IMR-90 (cell line): ENCODE data around the gene TSG101.

Experiments
- BHLHE40 ChIP-seq: fragments of 150-350 bp; IDR thresholded peaks from 2 replicates; pipeline ENCODE4 v1.6.1; 2016; ENCODE audit warnings: mild to moderate bottlenecking, low read depth, low read length
- CEBPB ChIP-seq: IDR thresholded peaks from 2 replicates; pipeline ENCODE4 v1.6.1; 2012; ENCODE audit warnings: low read depth, low read length, improper control_type of control experiment
- CHD1 ChIP-seq: IDR thresholded peaks from 2 replicates; pipeline ENCODE4 v1.6.1; 2012; ENCODE audit warnings: low read depth, low read length, improper control_type of control experiment
- MAZ ChIP-seq: IDR thresholded peaks from 2 replicates; pipeline ENCODE4 v1.6.1; 2012; ENCODE audit warnings: low read depth, mild to moderate bottlenecking, low read length, improper control_type of control experiment, moderate library complexity, borderline replicate concordance
- MXI1 ChIP-seq: IDR thresholded peaks from 2 replicates; pipeline ENCODE4 v1.6.1; 2012; ENCODE audit warnings: low read depth, mild to moderate bottlenecking, low read length, moderate library complexity, borderline replicate concordance
- NFE2L2 ChIP-seq: fragments of 150-350 bp; IDR thresholded peaks from 2 replicates; pipeline ENCODE4 v1.6.1; 2016; ENCODE audit warnings: low read depth, mild to moderate bottlenecking, low read length
- POLR2A ChIP-seq: IDR thresholded peaks from 2 replicates; pipeline ENCODE4 v1.6.1; 2012; ENCODE audit warnings: mild to moderate bottlenecking, low read depth, low read length
- RAD21 ChIP-seq: IDR thresholded peaks from 2 replicates; pipeline ENCODE4 v1.6.1; 2012; ENCODE audit warnings: low read length, improper control_type of control experiment
- SMC3 ChIP-seq: fragments of 150-350 bp; IDR thresholded peaks from 2 replicates; pipeline ENCODE4 v1.6.1; 2016; ENCODE audit warnings: low read depth, mild to moderate bottlenecking, antibody characterized with exemption, low read length, moderate library complexity
- TF ChIP-seq, protein P1 (sequence below): conservative IDR thresholded peaks from 2 replicates; pipeline ENCODE4 v1.5.1; 2012; ENCODE audit warnings: mild to moderate bottlenecking, low read depth, low read length, improper control_type of control experiment
- TF ChIP-seq, protein P2 (sequence below): fragments of 150-350 bp; IDR thresholded peaks from 2 replicates; pipeline ENCODE4 v1.6.1; 2017; ENCODE audit warnings: mild to moderate bottlenecking, antibody characterized with exemption, low read length, low read depth
- TF ChIP-seq, protein P3 (sequence below): fragments of 150-350 bp; IDR thresholded peaks from 2 replicates; pipeline ENCODE4 v1.6.1; 2016; ENCODE audit warnings: low read depth, mild to moderate bottlenecking, low read length, moderate library complexity, borderline replicate concordance

DNA sequence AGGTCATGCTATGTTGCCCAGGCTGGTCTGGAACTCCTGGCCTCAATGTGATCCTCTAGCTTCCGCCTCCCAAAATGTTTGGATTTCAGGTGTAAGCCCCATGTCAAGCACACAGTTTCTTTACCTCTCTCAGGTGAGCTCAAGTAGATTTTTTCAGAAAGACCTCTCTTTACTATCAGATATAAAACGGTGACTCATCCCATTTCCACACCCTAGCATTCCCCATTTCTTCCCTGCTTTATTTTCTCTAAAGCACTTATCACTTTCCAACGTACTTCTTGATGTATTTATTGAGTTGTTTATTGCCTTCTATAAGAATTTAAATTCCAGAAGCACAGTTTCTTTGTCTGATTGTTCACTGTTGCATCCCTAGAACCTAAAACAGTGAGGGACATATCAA is 3.7 kb downstream of the TSG101 start:
- no peak for TF ChIP-seq POLR2A
- TF ChIP-seq, protein P1, sequence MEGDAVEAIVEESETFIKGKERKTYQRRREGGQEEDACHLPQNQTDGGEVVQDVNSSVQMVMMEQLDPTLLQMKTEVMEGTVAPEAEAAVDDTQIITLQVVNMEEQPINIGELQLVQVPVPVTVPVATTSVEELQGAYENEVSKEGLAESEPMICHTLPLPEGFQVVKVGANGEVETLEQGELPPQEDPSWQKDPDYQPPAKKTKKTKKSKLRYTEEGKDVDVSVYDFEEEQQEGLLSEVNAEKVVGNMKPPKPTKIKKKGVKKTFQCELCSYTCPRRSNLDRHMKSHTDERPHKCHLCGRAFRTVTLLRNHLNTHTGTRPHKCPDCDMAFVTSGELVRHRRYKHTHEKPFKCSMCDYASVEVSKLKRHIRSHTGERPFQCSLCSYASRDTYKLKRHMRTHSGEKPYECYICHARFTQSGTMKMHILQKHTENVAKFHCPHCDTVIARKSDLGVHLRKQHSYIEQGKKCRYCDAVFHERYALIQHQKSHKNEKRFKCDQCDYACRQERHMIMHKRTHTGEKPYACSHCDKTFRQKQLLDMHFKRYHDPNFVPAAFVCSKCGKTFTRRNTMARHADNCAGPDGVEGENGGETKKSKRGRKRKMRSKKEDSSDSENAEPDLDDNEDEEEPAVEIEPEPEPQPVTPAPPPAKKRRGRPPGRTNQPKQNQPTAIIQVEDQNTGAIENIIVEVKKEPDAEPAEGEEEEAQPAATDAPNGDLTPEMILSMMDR: no peak
- TF ChIP-seq, protein P2, sequence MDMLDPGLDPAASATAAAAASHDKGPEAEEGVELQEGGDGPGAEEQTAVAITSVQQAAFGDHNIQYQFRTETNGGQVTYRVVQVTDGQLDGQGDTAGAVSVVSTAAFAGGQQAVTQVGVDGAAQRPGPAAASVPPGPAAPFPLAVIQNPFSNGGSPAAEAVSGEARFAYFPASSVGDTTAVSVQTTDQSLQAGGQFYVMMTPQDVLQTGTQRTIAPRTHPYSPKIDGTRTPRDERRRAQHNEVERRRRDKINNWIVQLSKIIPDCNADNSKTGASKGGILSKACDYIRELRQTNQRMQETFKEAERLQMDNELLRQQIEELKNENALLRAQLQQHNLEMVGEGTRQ: no peak
- TF ChIP-seq BHLHE40: no peak
- no peak for TF ChIP-seq RAD21
- TF ChIP-seq, protein P3, sequence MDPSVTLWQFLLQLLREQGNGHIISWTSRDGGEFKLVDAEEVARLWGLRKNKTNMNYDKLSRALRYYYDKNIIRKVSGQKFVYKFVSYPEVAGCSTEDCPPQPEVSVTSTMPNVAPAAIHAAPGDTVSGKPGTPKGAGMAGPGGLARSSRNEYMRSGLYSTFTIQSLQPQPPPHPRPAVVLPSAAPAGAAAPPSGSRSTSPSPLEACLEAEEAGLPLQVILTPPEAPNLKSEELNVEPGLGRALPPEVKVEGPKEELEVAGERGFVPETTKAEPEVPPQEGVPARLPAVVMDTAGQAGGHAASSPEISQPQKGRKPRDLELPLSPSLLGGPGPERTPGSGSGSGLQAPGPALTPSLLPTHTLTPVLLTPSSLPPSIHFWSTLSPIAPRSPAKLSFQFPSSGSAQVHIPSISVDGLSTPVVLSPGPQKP: no peak
- TF ChIP-seq CEBPB: no peak
- no peak for TF ChIP-seq MAZ
- no peak for TF ChIP-seq MXI1
- no peak for TF ChIP-seq SMC3
- TF ChIP-seq CHD1: no peak
- no peak for TF ChIP-seq NFE2L2
